GM18909 (cell line): ENCODE measurements around the gene POFUT2.
"Not testable (repeated sequence)": the region's sequence is repeated elsewhere in the genome, so short reads cannot be mapped to it uniquely, and the experiment has no call there.

Experiments
- ATAC-seq: cut with Tn5 transposase; IDR thresholded peaks from one replicate; pipeline ENCODE4 v1.9.1; 2021; ENCODE audit warnings: mild to moderate bottlenecking; ENCODE audit not compliant: unreplicated experiment, poor library complexity

Gene POFUT2

DNA sequence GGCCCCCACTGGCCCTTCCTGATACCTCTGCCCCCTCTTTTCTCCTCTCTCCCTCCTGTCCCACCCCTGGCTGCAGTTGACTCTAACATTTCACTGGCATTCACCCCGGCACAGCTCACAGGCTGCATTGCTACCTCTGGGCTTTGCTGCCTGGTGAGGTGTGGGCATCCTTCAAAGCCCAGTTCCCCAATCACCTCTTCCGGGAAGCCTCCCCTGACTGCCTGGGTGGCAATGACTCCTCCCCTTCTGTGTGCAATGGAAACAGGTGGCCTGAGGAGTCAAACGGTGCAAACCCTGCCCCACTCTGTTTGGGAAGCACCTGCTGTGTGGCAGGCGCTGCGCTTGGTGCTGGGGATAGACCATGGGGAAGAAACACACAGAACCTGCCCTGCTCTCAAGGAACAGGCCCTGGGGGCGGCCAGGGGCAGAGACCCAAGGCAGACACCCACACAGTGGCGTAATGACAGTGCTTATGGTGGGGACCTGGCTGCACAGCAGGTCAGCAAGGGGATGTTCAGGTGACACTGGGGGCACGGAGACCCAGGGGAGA, 39.3 kb upstream of the POFUT2 start:
- ATAC-seq, result no peak

- no peak for ATAC-seq
These were observed 38.6 kb upstream of the POFUT2 start for GRCh38 chr21:45326169-45326851.

DNA sequence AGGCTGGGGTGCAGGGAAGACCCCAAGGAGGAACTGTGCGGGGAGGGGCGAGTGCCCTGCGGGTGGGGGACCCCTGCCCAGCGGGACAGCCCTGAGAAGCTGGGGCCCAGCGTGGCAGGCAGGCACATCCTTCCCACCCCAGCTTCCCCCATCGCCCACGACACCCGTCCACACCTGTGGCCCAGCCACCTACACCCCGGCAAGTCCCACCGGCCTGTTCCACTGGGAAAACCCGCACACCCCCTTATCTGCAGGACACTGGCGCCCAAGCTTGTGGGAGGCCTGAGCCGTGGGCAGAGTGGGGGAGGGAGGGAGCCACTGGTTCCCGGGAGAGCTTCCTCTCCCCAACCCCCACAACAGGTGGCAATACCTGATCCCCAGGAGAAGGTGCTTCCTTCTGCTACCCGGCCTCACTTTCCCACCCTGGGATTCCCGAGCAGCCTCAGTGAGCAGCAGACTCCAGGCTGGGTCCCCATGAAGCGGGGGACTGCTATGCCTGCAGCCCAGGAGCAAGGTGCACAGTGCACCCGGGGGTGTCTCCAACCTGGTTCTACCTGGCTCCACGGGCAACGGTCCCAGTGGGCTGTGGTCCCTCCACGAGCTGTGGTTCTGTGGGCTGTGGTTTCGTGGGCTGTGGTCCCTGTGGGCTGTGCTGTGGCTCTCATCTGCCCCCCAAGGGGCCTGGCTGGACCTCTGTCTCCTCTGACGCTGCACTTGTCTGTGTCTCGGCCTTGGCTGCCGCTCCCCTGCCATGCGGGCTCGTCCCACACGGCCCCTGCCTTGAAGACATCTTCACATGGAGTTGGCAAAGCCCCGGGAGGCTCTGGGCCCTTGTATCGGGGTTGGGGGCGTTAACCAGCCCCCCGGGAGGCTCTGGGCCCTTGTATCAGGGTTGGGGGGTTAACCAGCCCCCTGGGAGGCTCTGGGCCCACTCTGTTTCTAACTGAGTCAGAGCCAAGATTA, 37.8 kb upstream of the POFUT2 start:
- ATAC-seq, result no peak

- ATAC-seq, result no peak
These were observed 37.0 kb upstream of the POFUT2 start for GRCh38 chr21:45324489-45325205.

GRCh38 chr21:45323487-45324311, 36.0 kb upstream of the POFUT2 start:
- no peak for ATAC-seq

DNA sequence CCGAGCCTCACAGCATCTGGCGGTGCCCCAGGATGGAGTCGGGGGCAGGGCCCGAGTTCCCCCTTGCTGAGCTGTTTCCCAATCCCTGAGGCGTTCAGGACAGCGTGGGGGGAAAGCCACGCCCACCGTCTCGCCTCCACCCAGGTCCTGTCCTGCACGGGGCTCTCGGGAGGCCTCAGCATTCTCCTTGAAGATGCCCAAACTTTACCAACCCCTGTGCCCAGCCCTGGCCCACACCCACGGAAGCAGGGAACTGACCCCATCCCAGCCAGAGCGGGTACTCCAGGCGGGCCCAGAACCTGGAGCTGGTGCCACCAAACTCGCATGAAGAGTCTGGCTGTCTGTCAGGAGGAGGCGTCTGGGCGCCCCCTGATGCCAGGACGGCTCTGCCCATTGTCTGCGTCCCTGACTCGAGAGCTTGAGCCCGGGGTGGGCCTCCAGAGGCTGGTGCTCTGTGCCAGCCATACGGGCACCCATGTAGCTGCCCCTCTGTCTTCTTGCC, 35.3 kb upstream of the POFUT2 start:
- ATAC-seq, result no peak

DNA sequence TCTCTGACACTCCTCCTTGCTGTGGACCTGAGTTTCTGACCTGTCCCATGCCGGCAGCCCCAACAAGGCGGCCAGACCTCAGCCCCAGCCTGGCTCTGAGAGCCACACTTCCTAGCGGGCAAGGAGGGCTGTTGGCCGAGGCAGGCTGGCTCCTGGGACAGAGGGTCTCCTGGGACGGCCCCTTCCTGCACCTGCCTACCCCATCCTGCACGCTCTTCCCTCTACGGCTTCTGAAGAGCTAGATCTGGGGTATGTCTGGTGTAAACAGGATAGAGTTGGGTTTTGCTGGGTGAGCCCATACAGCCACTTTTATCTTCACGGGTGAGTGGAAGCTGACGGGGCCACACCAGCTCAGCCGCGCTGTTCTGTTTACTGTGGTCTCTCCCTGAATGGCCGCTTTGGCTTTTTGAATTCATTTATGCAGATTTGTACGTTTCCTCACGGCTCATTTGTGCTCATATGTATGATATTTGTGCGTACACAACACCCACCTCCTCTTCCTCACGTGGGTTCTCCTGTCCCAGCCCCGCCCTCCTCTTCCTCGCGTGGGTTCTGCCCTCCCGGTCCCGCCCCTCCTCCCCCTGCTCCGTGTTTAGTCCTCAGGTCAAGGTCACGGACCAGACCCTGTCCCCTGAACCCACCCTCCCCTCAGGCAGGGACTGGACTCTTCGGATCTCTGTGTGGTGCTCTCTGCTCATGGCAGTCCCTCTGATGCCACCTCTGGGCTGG, 34.7 kb upstream of the POFUT2 start:
- no peak for ATAC-seq

GRCh38 chr21:45320261-45321025, 32.7 kb upstream of the POFUT2 start:
- no peak for ATAC-seq

GRCh38 chr21:45319461-45320211, 31.9 kb upstream of the POFUT2 start:
- ATAC-seq, result no peak

DNA sequence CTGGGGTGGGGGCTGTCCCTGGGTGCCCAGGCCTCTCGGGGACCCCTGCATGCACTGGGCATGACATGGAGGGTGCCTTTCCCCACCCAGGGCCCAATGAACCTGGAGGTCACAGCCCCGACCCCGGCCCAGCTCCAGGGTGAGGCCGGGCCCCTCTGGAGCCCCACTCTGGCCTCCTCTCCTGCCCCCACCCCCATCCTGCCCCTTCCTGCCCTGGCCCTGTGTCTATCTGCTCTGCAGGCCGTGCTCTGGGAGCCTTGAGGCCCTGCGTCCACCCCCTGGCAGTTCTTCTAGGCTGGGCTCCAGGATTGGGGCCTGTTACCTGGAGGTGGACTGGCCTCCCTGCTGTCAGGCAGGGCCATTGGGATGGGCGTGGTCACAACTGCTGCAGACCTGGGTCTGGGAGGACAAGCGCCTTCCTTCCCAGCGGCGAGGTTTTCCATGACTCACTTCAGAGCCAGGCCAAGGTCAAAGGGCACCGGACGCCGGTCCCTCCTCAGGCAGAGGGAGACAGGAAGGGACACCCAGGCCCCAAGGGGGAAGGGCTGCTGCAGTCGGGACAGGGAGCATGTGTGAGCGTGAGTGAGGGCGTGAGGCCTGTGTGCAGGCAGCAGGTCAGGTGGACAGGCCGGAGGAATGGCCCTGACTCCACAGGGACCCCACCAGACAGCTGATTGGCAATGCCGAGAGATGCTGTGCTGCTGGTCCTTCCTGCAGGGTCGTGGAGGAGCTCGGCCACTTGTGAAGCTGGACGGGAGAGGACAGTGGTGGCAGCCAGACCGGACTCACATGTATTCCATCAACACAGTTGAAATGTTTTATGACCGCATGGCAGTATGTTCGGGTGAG, 31.1 kb upstream of the POFUT2 start:
- no peak for ATAC-seq

- ATAC-seq, result no peak
These were observed 30.5 kb upstream of the POFUT2 start for GRCh38 chr21:45318146-45318555.

GRCh38 chr21:45317398-45318145, 29.9 kb upstream of the POFUT2 start:
- ATAC-seq, result no peak

DNA sequence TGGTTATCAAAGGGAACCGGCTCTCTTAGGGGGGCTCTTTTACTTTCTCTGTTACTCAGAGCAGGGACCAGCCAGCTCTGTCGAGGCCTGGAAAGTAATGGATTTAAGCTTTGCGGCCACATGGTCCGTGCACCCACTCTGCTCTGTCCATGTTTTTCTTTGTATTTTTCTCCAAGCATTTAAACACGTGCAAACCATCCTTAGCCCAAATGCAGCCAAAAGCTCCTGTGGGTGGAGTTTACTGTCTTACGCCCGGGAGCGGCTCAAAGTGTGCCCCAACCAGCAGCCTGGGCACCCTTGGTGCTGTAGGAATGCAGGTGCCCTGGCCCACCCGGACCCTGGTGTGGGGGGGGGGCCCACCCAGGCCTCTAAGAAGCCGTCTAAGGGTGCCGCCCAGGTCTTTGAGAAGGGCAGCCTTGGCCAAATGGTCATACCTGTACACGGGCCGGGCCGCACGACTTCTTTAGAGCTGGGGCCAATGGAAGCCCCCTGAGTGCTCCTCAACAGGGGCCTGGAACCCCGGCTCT, 29.2 kb upstream of the POFUT2 start:
- ATAC-seq, result no peak

DNA sequence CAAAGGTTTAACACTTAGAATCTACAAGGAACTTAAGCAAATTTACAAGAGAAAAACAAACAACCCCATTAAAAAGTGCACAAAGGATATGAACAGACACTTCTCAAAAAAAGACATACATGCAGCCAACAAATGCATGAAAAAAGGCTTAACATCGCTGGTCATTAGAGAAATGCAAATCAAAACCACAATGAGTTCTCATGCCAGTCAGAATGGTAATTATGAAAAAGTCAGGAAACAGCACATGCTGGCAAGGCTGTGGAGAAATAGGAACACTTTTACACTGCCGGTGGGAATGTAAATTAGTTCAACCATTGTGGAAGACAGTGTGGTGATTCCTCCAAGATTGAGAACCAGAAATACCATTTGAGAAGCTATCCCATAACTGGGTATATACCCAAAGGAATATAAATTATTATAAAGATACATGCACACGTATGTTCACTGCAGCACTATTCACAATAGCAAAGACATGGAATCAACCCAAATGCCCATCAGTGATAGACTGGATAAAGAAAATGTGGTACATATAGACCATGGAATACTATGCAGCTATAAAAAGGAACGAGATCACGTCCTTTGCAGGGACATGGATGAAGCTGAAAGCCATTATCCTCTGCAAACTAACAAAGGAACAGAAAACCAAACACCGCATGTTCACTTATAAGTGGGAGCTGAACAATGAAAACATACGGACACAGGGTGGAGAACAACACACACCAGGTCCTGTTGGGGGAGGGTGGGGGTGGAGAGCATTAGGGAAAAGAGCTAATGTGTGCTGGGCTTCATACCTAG, 28.2 kb upstream of the POFUT2 start:
- not testable (repeated sequence) for ATAC-seq

GRCh38 chr21:45313682-45314081, 26.0 kb upstream of the POFUT2 start:
- ATAC-seq, result no peak
